GM18909 (cell line): Measurements from ENCODE around the gene P2RY4.
A peak's percentile ranks its signal among the peaks of the same experiment; 100 is the strongest.
"Not testable (repeated sequence)": the region's sequence is repeated elsewhere in the genome, so short reads cannot be mapped to it uniquely, and the experiment has no call there.

Experiments
- ATAC-seq: cut with Tn5 transposase; IDR thresholded peaks from one replicate; pipeline ENCODE4 v1.9.1; 2021; ENCODE audit warnings: mild to moderate bottlenecking; ENCODE audit not compliant: unreplicated experiment, poor library complexity

P2RY4 gene

DNA sequence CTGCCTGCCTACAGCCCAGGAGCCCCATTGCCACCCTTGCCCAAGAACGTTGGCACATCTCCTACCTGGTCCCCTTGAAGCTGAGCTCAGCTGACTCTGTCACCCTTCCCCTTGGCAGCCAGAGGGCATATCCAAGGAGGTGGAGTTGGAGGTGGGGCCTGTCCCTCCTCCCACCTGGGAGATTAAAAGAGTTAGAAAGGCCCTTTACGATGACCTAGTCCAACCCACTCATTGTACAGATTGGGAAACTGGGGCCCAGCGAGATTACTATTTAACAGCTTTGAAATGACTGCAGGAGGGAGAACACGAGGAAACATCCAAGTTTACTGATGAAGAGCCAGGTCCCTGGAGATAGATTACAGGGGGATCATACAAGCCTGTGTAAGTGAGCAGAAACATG lies at the start of gene P2RY4:
TSS of gene P2RY4 (minus strand) at position 101 of the 400 bp plus-strand sequence. CDS start 580 bp downstream, outside the sequence.
- no peak for ATAC-seq

DNA sequence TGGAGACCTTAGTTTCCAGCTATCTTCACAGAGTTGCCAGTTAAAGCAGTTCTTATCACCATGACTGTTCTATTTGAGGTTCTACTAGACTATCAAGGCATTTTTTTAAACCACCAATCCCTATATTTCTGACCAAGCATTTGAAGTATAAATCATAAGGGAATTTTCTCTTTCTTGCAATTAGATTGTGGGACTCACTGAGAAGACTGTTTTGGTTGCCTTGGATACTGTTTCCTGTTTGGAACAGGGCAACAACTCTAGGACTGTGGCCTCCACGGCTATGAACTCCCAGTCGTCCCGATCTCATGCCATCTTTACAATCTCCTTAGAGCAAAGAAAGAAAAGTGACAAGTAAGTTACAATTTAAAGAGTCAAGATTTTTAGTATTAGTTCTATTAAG lies 41.7 kb upstream of the P2RY4 start:
- no peak for ATAC-seq

DNA sequence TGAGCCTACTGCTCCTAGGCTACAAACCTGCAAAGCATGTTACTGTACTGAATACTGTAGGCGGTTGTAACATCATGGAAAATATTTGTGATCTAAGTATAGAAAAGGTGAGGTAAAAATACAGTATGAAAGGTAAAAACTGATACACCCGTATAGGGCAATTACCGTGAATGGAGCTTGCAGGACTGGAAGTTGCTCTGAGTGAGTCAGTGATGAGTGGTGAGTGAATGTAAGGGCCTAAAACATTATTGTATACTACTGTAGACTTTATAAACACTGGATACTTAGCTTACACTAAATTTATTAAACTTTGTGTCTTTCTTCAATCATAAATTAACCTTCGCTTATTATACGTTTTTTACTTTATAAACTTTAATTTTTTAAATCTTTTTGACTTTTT lies 33.6 kb upstream of the P2RY4 start:
- no peak for ATAC-seq

DNA sequence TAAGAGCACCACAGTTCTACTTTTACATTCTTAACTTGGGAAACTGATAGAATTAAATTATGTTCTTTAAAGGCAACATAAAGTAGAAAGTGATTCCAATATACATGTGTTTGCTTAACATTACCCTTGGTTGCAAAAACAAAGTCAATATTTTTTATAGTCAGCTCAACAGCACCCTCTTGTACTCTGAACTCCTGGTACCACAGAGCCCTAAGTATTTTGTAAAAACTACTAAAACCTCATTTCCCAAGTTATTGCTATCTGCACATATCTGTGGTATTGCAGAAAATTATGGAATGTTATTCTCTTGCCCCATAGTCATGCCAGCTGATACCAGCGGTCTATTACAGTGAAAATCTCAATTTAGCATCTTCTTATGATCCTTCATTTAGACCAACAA lies 32.8 kb upstream of the P2RY4 start:
- no peak for ATAC-seq

DNA sequence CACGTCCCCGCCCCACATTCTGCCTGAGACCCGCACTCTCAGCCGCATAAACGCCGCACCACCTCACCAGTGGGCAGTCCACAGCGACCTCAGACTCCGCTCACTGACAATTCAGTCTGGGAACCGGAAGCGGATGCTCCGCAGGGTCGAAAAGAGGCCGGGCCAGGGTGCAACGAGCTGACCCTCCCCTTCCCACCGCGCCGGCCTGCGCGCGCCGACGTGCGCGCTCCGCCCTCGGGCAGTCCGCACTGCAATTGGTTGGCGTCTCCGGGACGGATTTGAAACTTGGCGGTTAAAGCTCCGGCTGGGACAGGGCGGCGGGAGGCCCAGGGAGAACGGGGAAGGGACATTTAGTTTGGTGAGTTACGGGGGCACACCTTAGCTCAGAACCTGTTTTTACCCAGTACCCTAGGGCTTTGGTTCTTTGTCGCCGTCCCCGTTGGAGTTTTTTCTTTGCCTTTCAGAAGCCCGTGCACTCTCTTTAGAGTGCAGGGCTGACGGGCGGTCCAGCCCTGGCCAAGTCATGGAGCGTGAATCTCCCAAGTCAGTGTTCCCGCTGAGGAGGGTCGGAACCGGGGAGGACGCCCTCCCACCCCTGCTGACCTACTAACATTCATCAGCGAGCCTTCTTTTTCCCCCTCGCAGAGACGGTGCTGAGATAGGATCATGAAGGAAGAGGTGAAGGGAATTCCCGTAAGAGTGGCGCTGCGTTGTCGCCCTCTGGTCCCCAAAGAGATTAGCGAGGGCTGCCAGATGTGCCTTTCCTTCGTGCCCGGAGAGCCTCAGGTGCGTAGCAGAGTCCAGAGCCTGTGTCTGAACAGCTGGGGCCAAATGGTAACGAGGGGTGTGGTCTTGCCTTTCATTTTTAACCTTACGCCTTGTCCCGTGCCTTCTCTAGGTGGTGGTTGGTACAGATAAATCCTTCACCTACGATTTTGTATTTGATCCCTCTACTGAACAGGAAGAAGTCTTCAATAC lies 30.1 kb upstream of the P2RY4 start, which contains the start of the genes KIF4A and PDZD11:
TSS of gene KIF4A (plus strand) at position 312 of the 978 bp plus-strand sequence. CDS start at position 667, 355 bp downstream.
TSS of gene PDZD11 (minus strand) at position 135 of the 978 bp plus-strand sequence. CDS start 586 bp downstream, outside the sequence.
- peak; percentile 96 for ATAC-seq

DNA sequence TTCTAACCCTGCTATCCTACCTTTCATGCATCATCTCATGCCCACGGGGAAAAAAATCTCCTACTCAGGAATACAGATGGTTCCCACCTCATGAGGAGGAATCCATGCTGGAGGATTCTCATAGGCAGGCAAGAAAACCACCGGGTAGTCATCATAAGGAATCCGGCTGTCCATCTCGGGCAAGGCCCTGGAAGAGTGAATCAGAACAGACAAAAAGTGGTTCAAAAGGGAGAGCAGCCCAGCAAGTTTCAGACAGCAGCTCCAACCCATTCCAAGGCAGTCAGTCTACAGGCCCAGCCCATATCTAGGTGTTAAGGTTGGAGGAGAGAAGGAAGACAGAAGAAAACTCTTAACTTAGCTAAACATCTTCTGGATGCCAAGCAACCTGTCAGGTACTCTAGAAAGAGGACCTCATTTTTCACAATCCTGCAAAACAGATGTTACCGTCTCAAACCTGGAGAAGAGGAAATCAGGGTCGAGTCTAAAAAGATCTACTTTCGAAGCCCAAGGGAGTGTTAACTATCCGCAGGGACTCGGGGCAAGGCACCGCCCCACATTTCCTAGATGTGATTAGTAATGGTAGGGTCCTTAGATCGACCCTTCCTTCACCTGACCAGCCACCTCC lies 29.3 kb upstream of the P2RY4 start:
- ATAC-seq: no peak

DNA sequence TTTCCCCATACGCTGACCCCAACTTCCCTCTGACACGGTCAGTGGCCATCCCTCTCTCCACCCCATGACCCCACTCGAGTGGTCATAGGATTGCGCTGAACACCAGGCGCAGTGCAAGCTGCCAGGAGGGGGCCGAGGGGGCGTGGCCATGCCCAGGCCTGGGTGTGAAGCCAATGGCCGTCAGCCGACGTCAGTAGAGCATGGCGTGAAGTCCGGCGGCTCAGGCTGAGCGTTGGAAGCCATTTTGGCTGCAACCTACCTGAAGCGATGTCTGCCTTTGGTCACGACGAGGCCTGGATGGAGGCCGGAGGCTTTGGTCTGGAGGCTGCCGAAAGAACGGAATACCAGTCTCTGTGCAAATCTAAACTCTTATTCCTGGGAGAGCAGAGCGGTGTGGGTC lies 21.9 kb upstream of the P2RY4 start, which contains the start of gene RAB41:
TSS of gene RAB41 (plus strand) at position 222 of the 400 bp plus-strand sequence. CDS start at position 268, 46 bp downstream.
- ATAC-seq: no peak

DNA sequence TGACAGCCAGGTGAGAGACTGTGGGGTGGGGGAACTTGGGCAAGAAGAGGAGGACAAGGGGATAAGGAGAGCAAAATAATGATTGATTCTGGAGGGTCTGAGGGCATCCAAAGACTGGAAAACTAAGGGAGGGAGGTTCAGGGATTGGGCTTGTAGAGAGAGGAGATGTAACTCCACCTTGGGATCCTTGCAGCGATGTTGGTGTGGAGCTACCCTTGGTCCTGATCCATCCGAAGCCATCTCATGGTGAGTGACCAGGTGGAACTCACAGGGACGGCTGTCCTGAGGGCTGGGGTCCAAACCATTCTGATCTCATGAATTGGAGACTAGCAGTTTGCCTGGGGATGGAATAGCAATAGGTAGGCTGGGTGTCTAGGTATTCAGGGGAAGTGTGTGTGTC lies 20.6 kb upstream of the P2RY4 start:
- ATAC-seq: no peak

DNA sequence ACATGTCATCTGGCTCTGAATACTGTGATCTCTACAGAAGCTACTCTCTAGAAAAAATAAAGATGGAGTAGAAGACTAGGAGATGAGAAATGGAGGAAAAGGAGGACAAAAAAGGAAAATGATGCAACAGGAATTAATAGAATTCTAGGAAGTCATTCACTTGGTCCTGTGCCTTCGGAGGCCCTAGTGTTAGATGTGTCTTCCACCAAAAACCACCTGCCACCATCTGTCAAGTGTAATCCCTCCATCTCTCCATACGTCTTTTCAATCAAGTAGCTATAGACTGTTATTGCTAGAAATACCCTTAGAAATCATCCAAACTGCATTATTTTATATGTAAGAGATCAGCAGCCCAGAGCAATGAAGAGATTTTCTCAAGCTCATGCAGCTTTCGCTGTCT lies 19.1 kb upstream of the P2RY4 start:
- ATAC-seq: no peak

DNA sequence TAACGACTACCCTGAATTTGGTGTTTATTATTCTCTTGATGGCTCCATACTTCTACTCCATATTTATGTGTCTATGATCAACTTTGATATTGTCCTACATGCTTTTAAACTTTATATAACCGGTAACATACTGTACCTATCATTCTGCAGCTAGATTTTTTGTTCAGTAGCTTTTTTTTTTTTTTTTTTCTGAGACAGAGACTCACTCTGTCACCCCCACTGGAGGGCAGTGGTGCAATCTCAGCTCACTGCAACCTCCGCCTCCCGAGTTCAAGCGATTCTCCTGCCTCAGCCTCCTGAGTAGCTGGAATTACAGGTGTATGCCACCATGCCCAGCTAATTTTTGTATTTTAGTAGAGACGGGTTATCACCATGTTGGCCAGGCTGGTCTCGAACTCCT lies 14.0 kb upstream of the P2RY4 start:
- ATAC-seq: not testable (repeated sequence)

DNA sequence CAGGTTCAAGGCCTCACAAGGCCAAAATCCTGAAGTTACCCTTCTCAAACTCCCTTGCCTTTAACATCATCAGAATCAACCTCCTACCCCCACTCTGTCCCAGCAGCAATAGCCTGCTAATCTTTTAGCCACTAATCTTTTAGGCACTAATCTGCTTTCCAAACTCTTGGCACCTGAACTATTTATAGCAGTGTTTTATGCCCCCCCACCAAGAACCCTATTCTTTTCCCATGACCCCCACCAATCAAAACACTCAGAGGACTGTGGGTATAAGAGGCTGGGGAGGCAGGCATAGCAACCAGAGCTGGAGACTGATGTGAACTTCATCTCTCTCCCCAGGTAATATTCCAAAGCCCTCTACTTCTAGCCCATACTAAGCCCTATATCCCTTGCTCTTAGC lies 8.0 kb upstream of the P2RY4 start, which contains the start of gene ARR3:
TSS of gene ARR3 (plus strand) at position 301 of the 400 bp plus-strand sequence. CDS start 1,052 bp downstream, outside the sequence.
- ATAC-seq: no peak

DNA sequence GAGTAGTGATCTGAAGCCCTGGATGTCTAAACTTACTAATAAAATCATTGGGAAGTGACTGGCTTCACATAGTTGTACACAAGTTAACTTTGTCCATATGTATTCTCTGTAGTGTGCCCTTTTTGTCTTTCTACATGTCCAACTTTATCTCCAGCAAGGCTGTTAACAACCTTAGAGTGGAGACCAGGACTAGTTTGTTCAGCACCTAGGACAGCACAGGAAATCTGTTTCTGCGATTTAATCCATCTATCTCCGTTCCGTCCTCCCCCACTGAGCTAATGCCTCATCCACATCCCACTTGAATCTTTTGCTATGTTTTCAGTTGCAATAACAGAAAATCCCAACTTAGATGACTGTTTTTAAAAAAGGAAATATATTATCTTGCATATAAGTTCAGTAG lies 4.8 kb upstream of the P2RY4 start:
- ATAC-seq: no peak

DNA sequence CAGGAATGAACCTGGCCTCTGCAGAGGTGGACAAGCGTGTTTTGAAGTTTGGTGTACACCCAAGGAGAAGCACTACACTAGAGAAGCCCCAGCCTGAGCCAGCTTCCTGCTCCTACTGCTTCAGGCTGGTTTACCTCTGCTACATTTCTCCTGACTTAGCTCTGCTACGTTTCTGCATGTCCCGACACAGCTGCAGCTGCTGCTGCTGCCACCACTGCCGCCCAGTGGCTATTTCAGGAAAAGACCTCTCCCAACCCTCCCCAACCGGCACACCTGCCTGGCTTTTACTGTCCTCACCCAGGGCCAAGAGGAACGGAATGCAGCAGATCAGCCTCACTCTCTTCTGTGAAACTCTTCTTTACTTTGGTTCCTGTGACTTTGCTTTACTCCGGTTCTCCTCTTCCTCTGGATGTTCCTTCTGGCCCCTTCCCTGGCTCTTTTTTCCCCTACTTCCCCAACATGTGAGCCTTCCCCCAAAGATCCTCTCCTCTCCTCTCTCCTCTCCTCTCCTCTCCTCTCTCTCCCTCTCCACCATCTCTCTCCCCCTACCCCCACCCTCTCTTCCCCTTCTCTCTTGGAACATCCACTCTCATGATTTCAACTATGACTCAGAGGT lies 3.1 kb upstream of the P2RY4 start:
- peak; percentile 77 for ATAC-seq

DNA sequence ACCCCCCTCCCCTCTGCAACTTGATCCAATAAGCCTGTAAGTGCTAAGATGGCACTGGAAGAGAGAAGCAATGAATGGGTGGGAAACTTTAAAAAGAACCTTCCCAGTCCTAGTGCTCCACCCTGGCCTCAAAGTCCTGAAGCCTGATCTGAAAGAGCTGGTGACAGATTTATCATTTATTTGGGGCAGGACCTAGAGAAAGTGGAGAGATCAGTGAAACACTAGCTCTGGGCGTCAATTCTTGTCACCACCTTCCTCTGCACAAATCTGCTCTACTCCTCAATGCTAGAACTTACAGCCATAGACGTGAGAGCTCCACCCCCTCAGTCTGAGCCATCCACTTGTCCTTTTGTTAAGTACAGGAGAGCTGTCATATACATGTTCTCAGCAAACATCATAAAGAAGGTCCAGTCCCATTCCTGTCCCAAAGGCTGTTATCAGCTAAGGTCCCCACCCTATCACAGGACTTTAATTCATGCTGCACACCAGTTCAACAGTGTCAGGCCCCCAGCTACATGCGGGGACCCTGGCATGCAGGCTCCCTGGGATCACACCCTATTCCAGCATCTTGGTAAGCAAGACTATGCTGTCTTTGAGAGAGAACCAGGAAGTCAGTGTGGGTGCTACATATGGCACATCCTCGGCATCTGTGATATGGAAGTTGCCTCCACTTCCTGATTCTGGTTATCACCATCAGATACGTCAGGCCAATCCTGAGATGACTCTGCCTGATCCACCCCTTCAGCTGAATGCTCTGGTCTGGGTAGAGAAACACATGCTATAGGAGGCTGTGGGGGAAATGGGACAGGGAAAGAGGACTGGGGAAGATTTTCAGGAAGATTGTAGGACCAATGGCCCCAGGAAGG lies 2.3 kb downstream of the P2RY4 start:
- ATAC-seq: no peak

DNA sequence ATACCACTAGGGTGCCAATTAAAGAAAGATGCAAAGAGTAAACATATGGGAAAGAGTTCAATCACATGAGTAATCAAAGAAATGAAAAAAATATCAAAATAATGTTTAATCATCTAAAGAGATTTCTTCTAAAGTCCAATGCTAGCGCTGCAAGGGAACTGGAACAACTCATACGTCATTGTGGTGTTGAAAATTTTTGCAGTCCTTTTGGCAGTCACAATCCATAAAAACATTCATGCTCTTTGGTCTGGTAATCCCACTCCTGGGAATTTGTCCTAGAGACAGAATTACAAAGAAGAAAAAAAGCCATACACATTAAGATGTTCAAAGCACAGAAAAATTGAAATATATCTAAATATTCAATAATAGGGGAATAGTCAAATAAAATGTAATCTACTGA lies 4.6 kb downstream of the P2RY4 start:
- ATAC-seq: no peak

DNA sequence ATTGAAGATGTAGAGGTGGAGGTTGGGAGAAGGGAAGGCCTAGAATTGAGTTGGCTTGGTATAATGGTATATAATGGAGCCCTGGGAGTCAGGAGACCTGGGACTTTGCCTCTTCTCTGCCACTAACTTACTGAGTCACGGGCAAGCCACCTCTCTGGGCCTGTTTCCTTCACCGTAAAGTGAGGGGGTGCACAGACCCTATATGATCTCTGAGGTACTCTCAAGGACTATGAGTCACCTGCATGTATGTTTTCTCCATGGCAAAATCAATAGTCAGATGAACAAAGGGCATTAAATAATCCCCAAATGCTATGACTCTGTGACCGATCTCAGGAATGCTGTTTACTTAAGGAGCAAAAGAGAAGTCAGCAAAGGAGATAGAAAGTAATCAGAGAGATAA lies 5.1 kb downstream of the P2RY4 start:
- ATAC-seq: no peak

DNA sequence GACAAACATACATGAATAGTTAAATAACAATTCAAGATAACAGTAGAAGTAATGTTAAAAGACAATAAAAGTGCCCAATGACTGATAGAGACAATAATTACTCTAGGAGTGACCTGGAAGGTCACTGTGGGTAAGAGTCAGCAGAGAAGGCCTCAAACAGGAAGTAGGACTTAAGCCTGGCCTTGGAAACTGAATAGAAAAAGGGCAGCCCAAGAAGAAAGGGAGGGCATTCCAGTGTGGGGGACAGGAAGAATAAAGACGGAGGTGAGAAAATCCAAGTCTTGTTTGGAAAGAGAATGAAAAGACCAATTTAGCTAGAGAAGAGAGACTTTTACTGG lies 6.0 kb downstream of the P2RY4 start:
- no peak for ATAC-seq

DNA sequence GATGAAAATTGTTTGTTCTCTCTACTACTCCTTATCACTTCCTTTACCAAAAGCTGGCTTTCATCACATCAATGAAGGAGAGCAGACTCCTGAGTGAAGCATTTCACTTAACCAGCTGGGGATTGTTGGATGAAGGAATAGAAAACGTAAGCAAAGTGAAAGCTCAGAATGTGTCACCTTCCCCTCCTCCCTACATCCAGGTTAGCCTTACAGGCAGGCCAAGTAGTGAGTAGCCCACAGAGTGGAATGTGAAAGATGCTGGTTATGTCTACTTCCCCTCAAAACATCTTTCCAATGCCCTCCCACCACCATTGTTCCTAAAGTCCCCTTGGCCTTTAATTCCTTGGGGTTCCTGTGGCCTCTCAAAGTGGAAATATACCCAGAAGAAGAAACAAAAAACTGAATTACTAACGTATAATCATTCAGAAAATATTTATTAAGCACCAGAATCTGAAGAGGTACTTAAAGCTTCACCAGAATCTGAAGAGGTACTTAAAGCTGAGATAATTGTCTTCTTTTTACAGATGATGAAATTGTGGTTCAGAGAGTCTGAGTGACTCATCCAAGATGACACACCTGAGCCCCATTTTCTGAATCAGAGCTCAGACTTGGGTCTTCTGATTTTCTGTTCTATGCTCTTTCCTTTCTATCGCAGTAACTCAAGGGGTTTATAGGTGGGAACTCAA lies 6.5 kb downstream of the P2RY4 start:
- ATAC-seq: no peak

DNA sequence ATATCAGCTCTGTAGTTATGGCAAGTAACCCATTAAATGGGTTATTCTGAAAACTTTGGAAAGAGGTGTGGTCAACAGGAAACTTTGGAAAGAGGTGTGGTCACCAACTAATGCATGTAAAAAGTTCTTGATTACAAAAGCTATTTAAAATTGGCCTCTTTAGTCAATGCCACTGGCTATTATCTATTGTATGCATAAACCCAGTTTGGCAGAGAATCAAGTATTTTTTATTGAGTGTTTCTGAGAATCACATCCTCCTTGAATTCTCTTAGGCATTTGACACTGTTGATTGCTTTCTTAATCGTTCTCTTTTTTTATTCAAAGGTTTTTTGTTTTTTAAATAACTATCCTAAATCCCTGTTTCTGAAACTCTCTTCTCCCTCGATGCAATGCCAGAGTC lies 7.5 kb downstream of the P2RY4 start:
- ATAC-seq: no peak
